Chondrocyte (in vitro differentiated cells): ENCODE data around the gene SULT2A1. TPM values are rescaled to one million over a fixed set of nuclear protein-coding genes. Genes with fewer than 3 reads are reported as not detected.

ENCODE experiments used
- DNase-seq: peaks from one replicate; pipeline ENCODE4 v3.0.0; 2021; ENCODE audit warnings: mixed read lengths, low spot score
- H3K27ac Mint-ChIP-seq: one replicate; pipeline ENCODE4 v1.8.0; 2021; ENCODE audit warnings: mild to moderate bottlenecking, moderate library complexity, mixed read lengths; ENCODE audit not compliant: unreplicated experiment
- H3K27me3 Mint-ChIP-seq: 2 replicates; pipeline ENCODE4 v1.8.0; 2021; ENCODE audit warnings: low read depth, mixed read lengths
- H3K36me3 Mint-ChIP-seq: 2 replicates; pipeline ENCODE4 v1.8.0; 2021; ENCODE audit warnings: low read depth, mixed read lengths
- H3K4me1 Mint-ChIP-seq: 2 replicates; pipeline ENCODE4 v1.8.0; 2021; ENCODE audit warnings: low read depth, mild to moderate bottlenecking, mixed read lengths
- H3K4me3 Mint-ChIP-seq: one replicate; pipeline ENCODE4 v1.8.0; 2021; ENCODE audit warnings: mild to moderate bottlenecking, moderate library complexity, mixed read lengths; ENCODE audit not compliant: unreplicated experiment
- H3K9me3 Mint-ChIP-seq: 2 replicates; pipeline ENCODE4 v1.8.0; 2021; ENCODE audit warnings: low read depth, mixed read lengths
- total RNA-seq: library from RNA; stranded (reverse); gene quantifications from 3 replicates; pipeline ENCODE4 v1.2.1, GENCODE V29; 2021
- TF ChIP-seq, protein P1 (sequence below): fragments of 200-600 bp; sonication (generic); IDR thresholded peaks from 2 replicates; pipeline ENCODE4 v1.5.0; 2021; ENCODE audit warnings: antibody characterized with exemption, mild to moderate bottlenecking, moderate library complexity

The SULT2A1 gene
- total RNA-seq, 1 donor from 2014 or later: not detected

DNA sequence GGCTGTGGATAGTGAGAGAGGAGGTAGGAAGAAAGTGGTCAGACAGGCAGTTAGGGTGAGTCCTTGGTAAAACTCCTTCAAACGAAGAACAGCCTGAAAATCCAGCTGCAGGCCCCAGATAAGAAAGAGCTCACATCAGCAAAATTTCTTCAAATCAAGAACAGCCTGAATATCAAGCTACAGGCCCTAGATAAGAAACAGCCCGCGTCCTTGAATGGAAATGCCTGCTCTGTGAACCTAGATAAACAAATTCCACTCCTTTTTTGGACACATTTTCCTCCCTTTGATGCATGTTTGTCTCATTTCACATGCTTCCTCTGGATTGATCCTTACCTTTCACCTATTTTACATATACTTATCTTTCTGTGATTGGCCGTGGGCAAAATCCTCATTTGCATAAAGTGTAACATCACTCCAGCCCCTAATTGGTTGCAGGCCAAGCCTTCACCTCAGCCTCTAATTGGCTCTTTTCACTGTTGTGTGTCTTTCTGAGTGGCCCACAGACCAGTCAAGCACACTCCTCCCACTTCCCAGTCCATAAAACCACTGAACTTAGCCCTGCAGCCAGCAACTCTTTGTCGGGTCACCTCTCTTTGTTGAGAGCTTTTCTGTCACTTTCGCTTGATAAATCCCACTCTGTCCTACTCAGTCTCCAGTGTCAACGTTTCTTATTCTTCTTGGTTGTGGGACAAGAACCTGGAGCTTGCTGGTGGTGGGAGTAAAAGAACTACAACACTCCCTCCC, 6.0 kb upstream of the SULT2A1 start:
- Mint-ChIP-seq H3K4me3 (no peak overlapping the region), H3K36me3 (no peaks in the 10 kb centered on the region), H3K27me3 (peaks cover 3% of the 10 kb centered on the region), H3K27ac (no peak overlapping the region), H3K9me3 (peaks cover 9% of the 10 kb centered on the region), H3K4me1 (no peaks in the 10 kb centered on the region)
- no peak for DNase-seq
- TF ChIP-seq, protein P1, sequence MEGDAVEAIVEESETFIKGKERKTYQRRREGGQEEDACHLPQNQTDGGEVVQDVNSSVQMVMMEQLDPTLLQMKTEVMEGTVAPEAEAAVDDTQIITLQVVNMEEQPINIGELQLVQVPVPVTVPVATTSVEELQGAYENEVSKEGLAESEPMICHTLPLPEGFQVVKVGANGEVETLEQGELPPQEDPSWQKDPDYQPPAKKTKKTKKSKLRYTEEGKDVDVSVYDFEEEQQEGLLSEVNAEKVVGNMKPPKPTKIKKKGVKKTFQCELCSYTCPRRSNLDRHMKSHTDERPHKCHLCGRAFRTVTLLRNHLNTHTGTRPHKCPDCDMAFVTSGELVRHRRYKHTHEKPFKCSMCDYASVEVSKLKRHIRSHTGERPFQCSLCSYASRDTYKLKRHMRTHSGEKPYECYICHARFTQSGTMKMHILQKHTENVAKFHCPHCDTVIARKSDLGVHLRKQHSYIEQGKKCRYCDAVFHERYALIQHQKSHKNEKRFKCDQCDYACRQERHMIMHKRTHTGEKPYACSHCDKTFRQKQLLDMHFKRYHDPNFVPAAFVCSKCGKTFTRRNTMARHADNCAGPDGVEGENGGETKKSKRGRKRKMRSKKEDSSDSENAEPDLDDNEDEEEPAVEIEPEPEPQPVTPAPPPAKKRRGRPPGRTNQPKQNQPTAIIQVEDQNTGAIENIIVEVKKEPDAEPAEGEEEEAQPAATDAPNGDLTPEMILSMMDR: no peak

DNA sequence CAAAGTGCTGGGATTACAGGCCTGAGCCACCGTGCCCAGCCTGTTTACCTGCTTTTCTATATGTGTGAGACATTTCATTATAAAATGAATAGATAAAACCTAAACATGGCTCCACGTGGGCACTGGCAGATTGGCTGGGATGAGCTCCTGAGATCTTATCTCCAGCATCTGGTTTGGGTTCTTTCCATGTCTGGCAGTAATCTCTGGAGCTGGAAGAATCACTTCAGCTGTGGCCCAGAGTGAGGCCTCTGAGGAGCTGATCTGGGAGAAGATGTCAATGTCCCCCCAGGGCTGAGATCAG, 5.5 kb upstream of the SULT2A1 start:
- Mint-ChIP-seq H3K27me3 (peaks cover 8% of the 10 kb centered on the region), H3K4me3 (no peak overlapping the region), H3K9me3 (peaks cover 9% of the 10 kb centered on the region), H3K27ac (no peak overlapping the region), H3K36me3 (no peaks in the 10 kb centered on the region), H3K4me1 (no peaks in the 10 kb centered on the region)
- DNase-seq: no peak
- TF ChIP-seq, protein P1: no peak

- peaks cover 11% of the 10 kb centered on the region for H3K27me3 Mint-ChIP-seq
- no peak overlapping the region for H3K4me3 Mint-ChIP-seq
- H3K4me1 Mint-ChIP-seq: no peaks in the 10 kb centered on the region
- H3K9me3 Mint-ChIP-seq: peaks cover 3% of the 10 kb centered on the region
- TF ChIP-seq, protein P1: no peak
- H3K27ac Mint-ChIP-seq: no peak overlapping the region
- no peak for DNase-seq
- no peaks in the 10 kb centered on the region for H3K36me3 Mint-ChIP-seq
Measured at GRCh38 chr19:47890865-47891621, 4.9 kb upstream of the SULT2A1 start.

DNA sequence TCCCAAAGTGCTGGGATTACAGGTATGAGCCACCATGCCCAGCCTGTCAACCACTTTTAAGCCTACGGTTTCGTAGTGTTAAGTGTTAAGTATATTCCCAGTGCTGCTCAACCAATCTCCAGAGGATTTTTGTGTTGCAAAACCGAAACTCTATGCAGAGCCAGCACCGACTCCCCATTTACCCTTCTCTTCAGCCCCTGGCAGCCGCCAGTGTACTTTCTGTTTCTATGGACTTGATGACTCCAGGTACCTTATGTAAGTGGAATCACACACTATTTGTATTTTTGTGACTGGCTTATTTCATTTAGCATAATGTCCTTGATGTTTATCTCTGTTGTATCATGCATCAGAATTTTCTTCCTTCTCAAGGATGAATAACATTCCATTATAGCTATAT, 1.1 kb downstream of the SULT2A1 start:
- Mint-ChIP-seq H3K4me1 (no peaks in the 10 kb centered on the region), H3K27me3 (peaks cover 32% of the 10 kb centered on the region), H3K9me3 (no peaks in the 10 kb centered on the region), H3K4me3 (no peak overlapping the region), H3K27ac (no peak overlapping the region), H3K36me3 (no peaks in the 10 kb centered on the region)
- no peak for DNase-seq
- TF ChIP-seq, protein P1: no peak

GRCh38 chr19:47882890-47883289, 3.2 kb downstream of the SULT2A1 start:
- H3K36me3 Mint-ChIP-seq: no peaks in the 10 kb centered on the region
- no peak overlapping the region for H3K4me3 Mint-ChIP-seq

More at GRCh38 chr19:47882890-47883289, 3.2 kb downstream of the SULT2A1 start:
- Mint-ChIP-seq H3K9me3 (peaks cover 3% of the 10 kb centered on the region), H3K27me3 (peaks cover 33% of the 10 kb centered on the region), H3K27ac (no peak overlapping the region), H3K4me1 (no peaks in the 10 kb centered on the region)
- no peak for DNase-seq
- TF ChIP-seq, protein P1: no peak
